Testis (tissue), 3 donors: ENCODE data around the gene TMEM97. TPM values are rescaled to one million over a fixed set of nuclear protein-coding genes. Genes with fewer than 3 reads are reported as not detected.

Experiments used
- DNase-seq: peaks from one replicate; pipeline ENCODE4 v3.0.0-alpha.2; 2019
- H3K27ac ChIP-seq, 2 donors: fragments of 200-600 bp; sonication (generic); one replicate each; pipeline ENCODE4 v1.5.1; 2019
- H3K27me3 ChIP-seq: fragments of 200-600 bp; sonication (generic); one replicate; pipeline ENCODE4 v1.5.1; 2019
- H3K36me3 ChIP-seq: fragments of 200-600 bp; sonication (generic); one replicate; pipeline ENCODE4 v1.5.1; 2017; ENCODE audit warnings: low read depth; ENCODE audit errors: missing control alignments
- H3K4me1 ChIP-seq: fragments of 200-600 bp; sonication (generic); one replicate; pipeline ENCODE4 v1.5.1; 2019
- H3K4me3 ChIP-seq, 2 donors: fragments of 200-600 bp; sonication (generic); one replicate each; pipeline ENCODE4 v1.5.1; 2017 to 2019
- H3K9me3 ChIP-seq: fragments of 200-600 bp; sonication (generic); one replicate; pipeline ENCODE4 v1.5.1; 2017
- CTCF ChIP-seq, 3 experiments: fragments of 450-650 bp in 2 of 3; fragments of 200-600 bp in 1 of 3; sonication (generic) in 1 of 3; IDR thresholded peaks; one replicate each; pipeline ENCODE4 v1.5.1; 2016 to 2019; ENCODE audit warnings: antibody characterized with exemption in 3 of 3, mild to moderate bottlenecking in 2 of 3, moderate library complexity in 1 of 3
- POLR2A ChIP-seq: fragments of 450-650 bp; IDR thresholded peaks from one replicate; pipeline ENCODE4 v1.6.1; 2017; ENCODE audit warnings: antibody characterized with exemption, mild to moderate bottlenecking, moderate library complexity
- WGBS, 2 donors: methylation state at CpG; one replicate each; pipeline ENCODE4 v1.1.5; 2018; 5-methylcytosine and 5-hydroxymethylcytosine counted together
- intact Hi-C: fragments of 100-400 bp; cut with DNase I; formaldehyde crosslinking; loops from one replicate; pipeline ENCODE4 v1.15.1; 2023; ENCODE audit warnings: low total_unique reads
- polyA plus RNA-seq: library from polyadenylated mRNA; stranded (reverse); fragments of 350-450 nt; fragmentation: Illumina TruSeq; extraction: RNeasy Lipid Tissue Mini Kit (QIAGEN cat#74804); gene quantifications from one replicate; pipeline ENCODE4 v1.2.3, GENCODE V29; 2014; ENCODE audit warnings: low read depth, low replicate concordance; ENCODE audit not compliant: insufficient read depth
- total RNA-seq, 2 donors: library from RNA; depleted of rRNA; stranded (reverse); fragments of >200 nt; gene quantifications; one replicate each; pipeline ENCODE4 v1.2.3, GENCODE V29; 2016

The TMEM97 gene
- total and polyA plus RNA-seq, 3 donors from 2014 or later: 108 to 139 (median 118) TPM

- H3K4me3 ChIP-seq: no peak overlapping the region
- H3K4me1 ChIP-seq: peaks cover 24% of the 10 kb centered on the region
- H3K27ac ChIP-seq: no peak overlapping the region
- H3K27me3 ChIP-seq: no peaks in the 10 kb centered on the region
- no peaks in the 10 kb centered on the region for H3K9me3 ChIP-seq
- WGBS, 2 donors: 80 to 93% methylated on average over 7 to 15 of the region's 15 CpGs
- TF ChIP-seq POLR2A (no peak), CTCF (IDR thresholded peaks at IDR 0.05) (no peak)
- intact Hi-C loops: no loop called here
- H3K36me3 ChIP-seq: no peaks in the 10 kb centered on the region
- no peak for DNase-seq
Observed at GRCh38 chr17:28339431-28339830, 20.4 kb downstream of the TMEM97 start.

- H3K4me3 ChIP-seq: no peak overlapping the region
- DNase-seq: no peak
- peaks cover 22% of the 10 kb centered on the region for H3K4me1 ChIP-seq
- H3K27me3 ChIP-seq: no peaks in the 10 kb centered on the region
- intact Hi-C loops: no loop called here
- WGBS, 2 donors: 91 to 95% methylated on average over 5 to 6 of the region's 6 CpGs
- no peaks in the 10 kb centered on the region for H3K9me3 ChIP-seq
- no peak overlapping the region for H3K27ac ChIP-seq
- H3K36me3 ChIP-seq: no peaks in the 10 kb centered on the region
- TF ChIP-seq POLR2A (no peak), CTCF (IDR thresholded peaks at IDR 0.05) (no peak)
Observed at GRCh38 chr17:28340374-28340773, 21.4 kb downstream of the TMEM97 start.

GRCh38 chr17:28341516-28341915 lies 22.5 kb downstream of the TMEM97 start:
- DNase-seq: no peak
- TF ChIP-seq POLR2A (no peak), CTCF (IDR thresholded peaks at IDR 0.05) (no peak)
- no peaks in the 10 kb centered on the region for H3K9me3 ChIP-seq
- intact Hi-C loops: no loop called here
- 91 to 93% methylated on average over 8 to 11 of the region's 11 CpGs for WGBS, 2 donors
- H3K4me3 ChIP-seq: no peak overlapping the region
- no peaks in the 10 kb centered on the region for H3K36me3 ChIP-seq
- peaks cover 29% of the 10 kb centered on the region for H3K4me1 ChIP-seq
- no peaks in the 10 kb centered on the region for H3K27me3 ChIP-seq
- H3K27ac ChIP-seq: no peak overlapping the region

- Histone ChIP-seq H3K9me3 (no peaks in the 10 kb centered on the region), H3K4me3 (no peak overlapping the region), H3K27me3 (no peaks in the 10 kb centered on the region), H3K27ac (no peak overlapping the region), H3K4me1 (peaks cover 28% of the 10 kb centered on the region), H3K36me3 (no peaks in the 10 kb centered on the region)
- no peak for TF ChIP-seq CTCF (IDR thresholded peaks at IDR 0.05)
- no peak for TF ChIP-seq POLR2A
- WGBS, 2 donors: 83 to 90% methylated on average over 8 to 14 of the region's 14 CpGs
- DNase-seq: no peak
- intact Hi-C loops: no loop called here
Observed at GRCh38 chr17:28342313-28342712, 23.3 kb downstream of the TMEM97 start.

- Histone ChIP-seq H3K27me3 (no peaks in the 10 kb centered on the region), H3K4me1 (peaks cover 26% of the 10 kb centered on the region), H3K36me3 (no peaks in the 10 kb centered on the region), H3K27ac (no peak overlapping the region), H3K9me3 (no peaks in the 10 kb centered on the region), H3K4me3 (no peak overlapping the region)
- DNase-seq: no peak
- TF ChIP-seq CTCF (IDR thresholded peaks at IDR 0.05) (no peak), POLR2A (no peak)
- intact Hi-C loops: no loop called here
- WGBS, 2 donors: 81 to 87% methylated on average over 10 of the region's 10 CpGs
Observed at GRCh38 chr17:28343491-28343932, 24.5 kb downstream of the TMEM97 start.
